Measurements from ENCODE around the gene SAMHD1.

SAMHD1 gene

DNA sequence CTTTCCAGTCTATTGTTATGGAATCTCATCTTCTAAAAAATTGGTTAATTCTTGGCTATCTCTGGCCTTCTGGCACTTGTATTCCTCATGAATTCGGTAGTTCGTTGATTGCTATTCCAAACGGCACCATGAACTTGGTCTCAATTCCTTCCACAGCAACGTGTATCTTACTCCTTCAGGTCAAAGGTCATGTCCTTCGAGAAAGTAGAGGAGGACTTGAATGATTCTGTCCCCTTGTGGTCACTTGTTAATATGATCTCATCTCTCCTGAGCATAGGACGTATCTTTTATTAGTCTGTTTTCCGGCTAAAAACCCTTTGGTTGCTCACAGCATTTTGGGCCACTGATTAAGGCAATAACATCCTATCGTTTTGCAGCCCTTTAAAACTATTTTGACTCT is 66.2 kb downstream of the SAMHD1 start:
- TF ChIP-seq, protein P1, sequence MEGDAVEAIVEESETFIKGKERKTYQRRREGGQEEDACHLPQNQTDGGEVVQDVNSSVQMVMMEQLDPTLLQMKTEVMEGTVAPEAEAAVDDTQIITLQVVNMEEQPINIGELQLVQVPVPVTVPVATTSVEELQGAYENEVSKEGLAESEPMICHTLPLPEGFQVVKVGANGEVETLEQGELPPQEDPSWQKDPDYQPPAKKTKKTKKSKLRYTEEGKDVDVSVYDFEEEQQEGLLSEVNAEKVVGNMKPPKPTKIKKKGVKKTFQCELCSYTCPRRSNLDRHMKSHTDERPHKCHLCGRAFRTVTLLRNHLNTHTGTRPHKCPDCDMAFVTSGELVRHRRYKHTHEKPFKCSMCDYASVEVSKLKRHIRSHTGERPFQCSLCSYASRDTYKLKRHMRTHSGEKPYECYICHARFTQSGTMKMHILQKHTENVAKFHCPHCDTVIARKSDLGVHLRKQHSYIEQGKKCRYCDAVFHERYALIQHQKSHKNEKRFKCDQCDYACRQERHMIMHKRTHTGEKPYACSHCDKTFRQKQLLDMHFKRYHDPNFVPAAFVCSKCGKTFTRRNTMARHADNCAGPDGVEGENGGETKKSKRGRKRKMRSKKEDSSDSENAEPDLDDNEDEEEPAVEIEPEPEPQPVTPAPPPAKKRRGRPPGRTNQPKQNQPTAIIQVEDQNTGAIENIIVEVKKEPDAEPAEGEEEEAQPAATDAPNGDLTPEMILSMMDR (IDR thresholded peaks at IDR 0.05; ENCODE audit: extremely low read depth, missing control alignments): no peak
- DNase-seq (ENCODE audit: low spot score): no peak

DNA sequence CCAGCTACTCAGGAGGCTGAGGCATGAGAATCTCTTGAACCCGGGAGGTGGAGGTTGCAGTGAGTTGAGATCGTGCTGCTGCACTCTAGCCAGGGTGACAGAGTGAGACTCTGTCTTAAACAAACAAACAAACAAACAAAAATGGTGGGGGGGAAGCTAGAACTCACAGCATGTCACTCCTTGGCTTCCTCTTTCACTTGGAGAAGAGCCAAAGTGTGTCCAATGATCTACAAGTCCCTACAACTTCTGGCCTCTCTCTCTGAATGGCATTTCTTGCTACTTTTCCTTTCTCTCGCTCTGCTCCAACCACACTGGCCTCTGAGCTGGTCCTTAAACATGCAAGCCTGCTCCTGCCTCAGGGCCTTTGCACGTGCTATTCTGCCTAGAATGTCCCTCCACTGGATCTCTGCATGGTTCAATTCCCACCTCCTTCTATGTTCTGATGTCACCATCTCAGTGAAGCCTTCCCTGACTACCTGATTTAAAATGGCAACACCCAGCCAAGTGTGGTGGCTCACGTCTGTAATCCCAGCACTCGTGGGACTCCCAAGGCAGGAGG is 67.5 kb downstream of the SAMHD1 start:
- DNase-seq (ENCODE audit: low spot score): no peak

DNA sequence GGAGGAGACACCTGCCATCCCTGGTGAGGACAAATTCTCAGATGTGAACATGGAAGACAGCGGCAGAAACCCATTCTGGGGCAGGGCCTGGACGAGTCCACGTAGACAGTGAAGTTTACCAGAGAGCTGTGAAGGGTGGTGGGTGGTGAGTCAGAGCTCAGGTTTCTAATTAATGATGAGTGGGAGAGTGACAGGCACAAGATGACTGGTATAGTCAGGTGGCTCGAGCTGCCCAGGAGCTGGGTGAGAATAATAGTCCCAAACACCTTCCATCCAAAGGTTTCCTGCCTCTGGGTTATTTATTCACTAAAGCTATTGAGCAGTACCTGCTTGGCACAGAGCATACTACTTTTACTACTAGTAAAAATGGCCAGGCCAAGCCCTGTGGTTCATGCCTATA is 69.6 kb downstream of the SAMHD1 start:
- DNase-seq (ENCODE audit: low spot score): peak; percentile 67
- TF ChIP-seq, protein P1 (IDR thresholded peaks at IDR 0.05; ENCODE audit: extremely low read depth, missing control alignments): no peak

More for the DNA sequence above, 67.5 kb downstream of the SAMHD1 start:
- TF ChIP-seq, protein P1 (IDR thresholded peaks at IDR 0.05; ENCODE audit: extremely low read depth, missing control alignments): no peak

DNA sequence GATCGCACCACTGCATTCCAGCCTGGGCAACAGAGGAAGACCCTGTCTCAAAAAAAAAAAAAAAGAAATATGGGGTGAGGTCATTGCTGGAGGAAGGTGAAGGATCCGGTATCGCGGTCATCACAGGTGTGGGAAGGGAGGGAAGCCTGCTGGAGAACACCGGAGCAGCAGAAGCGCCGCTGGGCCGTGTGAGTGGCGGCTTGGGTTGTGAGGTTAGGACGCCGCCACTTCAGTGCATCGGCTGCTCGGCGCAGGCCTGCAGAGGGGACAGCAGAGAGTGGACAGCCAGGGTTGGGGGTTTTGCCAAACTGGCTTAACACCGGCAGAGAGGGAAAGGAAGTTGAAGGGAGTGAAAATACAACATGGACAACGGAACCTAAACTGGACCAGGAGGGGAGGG is 70.2 kb downstream of the SAMHD1 start:
- TF ChIP-seq, protein P1 (IDR thresholded peaks at IDR 0.05; ENCODE audit: extremely low read depth, missing control alignments): no peak
- DNase-seq (ENCODE audit: low spot score): no peak

DNA sequence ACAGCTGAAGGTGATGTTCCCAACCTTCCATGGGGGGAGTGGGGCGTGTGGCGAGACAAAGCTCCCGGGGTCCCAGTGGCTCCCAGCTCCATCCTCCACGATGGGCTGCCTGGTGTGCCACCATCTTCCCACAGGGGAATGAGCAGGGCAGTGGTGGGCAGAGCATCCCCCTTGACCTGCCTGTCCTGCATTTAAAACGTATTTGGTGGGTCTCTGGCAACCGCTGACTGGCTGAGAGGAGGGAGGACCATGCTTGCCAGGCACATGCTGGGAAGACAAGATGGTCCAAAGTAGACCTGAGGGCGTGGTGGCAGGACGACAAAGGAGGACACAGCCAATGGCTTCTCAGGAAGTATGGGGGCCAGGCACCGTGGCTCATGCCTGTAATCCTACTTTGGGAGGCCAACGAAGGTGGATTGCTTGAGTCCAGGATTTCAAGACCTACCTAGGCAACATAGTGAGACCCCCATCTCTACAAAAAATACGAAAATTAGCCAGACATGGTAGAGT is 70.7 kb downstream of the SAMHD1 start:
- DNase-seq (ENCODE audit: low spot score): no peak
- TF ChIP-seq, protein P1 (IDR thresholded peaks at IDR 0.05; ENCODE audit: extremely low read depth, missing control alignments): no peak

DNA sequence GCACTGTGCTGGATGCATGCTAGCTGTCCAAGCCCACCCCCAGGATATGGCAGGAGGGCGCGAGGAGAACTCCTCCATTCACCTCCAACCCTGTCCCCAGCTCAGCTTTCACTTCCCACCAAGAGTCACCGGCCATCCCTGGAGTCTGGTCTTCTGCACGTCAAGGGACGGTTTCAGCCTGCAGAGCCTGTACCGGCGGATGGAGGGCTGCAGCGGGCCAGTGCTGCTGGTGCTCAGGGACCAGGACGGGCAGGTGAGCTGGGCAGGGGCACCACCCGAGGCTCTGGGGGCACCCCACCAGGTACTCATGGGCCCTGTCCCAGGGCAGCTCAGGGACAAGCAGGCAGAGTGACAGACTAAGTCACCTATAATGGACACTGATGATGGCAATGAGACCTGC is 72.6 kb downstream of the SAMHD1 start:
- no peak for DNase-seq (ENCODE audit: low spot score)
- TF ChIP-seq, protein P1 (IDR thresholded peaks at IDR 0.05; ENCODE audit: extremely low read depth, missing control alignments): no peak

DNA sequence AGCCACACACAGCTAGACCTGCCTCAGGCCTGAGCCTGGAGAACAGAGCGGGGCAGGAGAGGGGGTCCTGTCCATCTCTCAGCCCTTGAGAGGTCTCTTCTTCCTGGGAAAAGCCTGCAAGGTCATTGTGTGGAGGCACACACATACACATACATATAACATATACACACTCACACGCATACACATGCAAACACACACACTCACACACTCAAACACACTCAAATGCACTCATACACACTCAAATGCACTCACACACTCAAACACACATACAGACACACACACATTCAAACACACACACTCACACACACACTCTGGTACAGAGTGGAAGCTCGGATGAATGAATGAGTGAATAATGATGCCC is 75.1 kb downstream of the SAMHD1 start:
- TF ChIP-seq, protein P1 (IDR thresholded peaks at IDR 0.05; ENCODE audit: extremely low read depth, missing control alignments): no peak
- DNase-seq (ENCODE audit: low spot score): no peak

Measured in GM20000 (cell line).